Measurements from ENCODE around the gene ZNF709.
"Not testable (repeated sequence)": the region's sequence is repeated elsewhere in the genome, so short reads cannot be mapped to it uniquely, and the experiment has no call there.

ZNF709 gene

DNA sequence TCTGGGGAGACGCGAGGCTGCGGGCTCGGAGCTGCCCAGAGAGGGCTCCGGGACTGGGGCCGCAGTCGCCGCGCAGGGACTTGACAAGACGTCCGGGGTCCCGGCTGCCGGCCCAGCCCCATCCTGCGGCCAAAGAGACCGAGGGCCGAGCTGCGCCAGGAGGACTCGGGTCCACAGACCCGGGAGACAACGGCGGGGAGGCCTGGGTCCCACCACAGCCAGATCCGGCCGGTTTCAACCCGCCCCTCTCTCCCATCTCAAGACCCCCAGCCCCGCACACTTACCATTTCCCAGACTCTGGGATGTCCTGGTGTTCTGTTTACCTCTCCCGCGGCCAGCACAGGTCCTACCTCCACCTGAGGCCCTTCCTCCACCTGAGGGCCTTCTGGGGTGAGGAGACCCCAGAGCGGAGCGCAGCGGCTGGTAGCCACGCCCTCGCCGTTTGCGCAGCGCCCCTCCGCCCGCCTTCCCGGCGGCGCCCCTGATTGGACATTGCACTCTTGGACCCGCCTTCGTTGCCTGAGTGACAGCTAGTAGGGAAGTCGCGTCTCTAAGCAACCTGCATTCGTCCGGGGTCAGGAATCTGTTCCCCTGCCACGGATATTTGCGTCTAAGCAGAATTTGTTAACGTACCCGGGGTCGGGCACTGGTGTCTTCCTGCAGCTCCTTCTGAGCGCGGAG is at the start of gene ZNF709:
ZNF709 (minus strand) TSS at position 446 of the 681 bp plus-strand sequence; CDS start at position 287, 159 bp downstream.
- peak; percentile 92 for DNase-seq

GRCh38 chr19:12527034-12527836 is 42.6 kb upstream of the ZNF709 start:
- DNase-seq = no peak

GRCh38 chr19:12526542-12526941 is 41.9 kb upstream of the ZNF709 start:
- no peak for DNase-seq

DNA sequence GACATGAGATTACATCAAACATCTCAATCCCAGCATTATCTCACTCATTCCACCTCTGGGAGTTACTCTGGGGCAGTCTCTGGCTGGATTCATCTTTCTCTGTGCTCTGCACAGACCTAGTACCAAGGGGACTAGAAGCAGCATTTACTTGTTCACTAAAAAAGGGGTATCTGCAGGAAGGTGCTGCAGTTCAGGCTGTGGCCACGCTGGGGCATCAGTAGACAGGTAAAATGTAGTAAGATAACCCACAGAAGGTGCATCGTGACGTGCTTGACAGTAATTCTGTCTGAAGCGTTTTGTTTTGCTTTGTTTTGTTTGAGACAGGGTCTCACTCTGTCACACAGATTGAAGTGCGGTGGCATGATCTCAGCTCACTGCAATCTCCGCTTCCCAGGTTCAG is 37.4 kb upstream of the ZNF709 start:
- DNase-seq = no peak

DNA sequence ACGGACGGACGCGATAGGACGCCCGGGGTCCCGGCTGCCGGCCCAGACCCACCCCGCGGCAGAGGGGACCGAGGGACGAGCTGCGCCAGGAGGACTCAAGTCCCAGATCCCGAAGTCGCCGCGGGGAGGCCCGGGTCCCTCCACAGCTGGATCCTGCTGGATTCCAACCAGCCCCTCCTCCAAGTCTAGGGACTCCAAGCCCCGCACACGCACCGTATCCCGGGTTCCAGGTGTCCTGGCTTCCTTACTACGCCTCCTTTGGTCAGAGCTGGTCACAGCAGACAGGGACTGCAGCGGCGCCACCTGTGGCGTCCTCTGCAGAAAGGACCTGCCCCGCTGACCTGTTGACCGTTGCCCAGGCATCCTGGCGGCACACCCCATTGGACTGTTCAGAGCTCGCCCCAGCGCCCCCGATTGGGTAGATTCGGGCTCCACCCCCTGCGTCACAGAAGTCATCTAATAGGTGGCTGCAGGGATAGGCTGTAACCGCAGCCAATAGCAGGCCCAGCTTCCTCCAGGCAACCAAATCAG is 29.0 kb upstream of the ZNF709 start:
- DNase-seq = no peak

DNA sequence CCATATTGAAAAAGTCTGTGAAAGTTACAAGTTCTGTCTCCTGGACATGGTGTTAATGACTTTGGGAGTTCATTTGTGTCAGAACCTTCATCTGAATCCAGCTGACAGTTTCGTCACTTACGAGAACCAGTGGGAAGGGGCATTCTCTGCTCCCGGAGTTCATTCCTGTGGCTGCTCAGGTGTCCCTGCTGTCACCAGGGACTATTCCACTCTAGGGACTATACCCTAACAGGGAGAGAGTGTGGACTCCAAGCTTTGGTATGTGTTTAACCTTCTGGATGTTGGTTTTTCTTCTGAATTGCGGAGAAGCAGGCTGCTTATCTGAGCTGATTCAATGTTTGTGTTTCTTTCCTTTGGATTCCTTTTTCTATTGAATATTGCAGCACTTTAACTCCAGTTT is 12.4 kb upstream of the ZNF709 start:
- DNase-seq = no peak

GRCh38 chr19:12496480-12496879 is 11.9 kb upstream of the ZNF709 start:
- DNase-seq = no peak

DNA sequence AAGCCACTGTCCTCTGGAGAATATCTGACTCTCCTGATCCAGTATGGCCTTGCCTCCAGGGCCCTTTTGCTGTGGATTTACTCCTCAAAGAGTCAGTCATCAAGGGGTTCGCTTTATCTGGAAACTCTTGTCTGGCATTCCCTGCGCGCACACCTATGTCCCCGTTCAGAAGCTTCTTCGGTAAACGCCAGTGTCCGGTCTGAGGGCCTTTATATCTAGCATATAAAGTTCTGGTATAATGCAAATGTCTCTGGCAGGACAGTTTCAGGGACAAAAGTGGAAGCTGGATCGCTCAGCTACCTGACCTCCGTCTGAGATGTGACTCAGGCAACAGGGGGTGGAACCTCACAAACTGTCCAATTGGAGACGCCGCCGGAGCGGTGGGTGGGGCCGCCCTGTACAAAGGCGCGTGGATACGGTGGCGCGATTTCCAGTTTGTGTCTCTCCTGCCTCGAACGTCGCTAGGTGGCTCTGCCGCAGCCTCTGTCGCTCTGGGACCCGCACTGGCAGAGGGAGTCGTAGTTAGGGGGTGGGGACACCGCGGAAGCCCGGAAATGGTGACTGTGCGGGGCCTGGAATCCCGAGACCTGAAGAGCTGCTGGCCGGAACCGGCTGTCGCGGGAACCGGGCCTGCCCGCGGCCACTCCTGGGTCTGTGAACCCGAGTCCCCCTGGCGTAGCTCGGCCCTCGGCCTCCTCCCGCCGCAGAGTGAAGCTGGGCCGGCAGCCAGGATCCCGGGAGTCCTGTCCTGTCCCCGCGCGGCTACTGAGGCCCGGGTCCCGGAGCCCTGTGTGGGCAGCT is 10.6 kb upstream of the ZNF709 start:
- peak; percentile 94 for DNase-seq

DNA sequence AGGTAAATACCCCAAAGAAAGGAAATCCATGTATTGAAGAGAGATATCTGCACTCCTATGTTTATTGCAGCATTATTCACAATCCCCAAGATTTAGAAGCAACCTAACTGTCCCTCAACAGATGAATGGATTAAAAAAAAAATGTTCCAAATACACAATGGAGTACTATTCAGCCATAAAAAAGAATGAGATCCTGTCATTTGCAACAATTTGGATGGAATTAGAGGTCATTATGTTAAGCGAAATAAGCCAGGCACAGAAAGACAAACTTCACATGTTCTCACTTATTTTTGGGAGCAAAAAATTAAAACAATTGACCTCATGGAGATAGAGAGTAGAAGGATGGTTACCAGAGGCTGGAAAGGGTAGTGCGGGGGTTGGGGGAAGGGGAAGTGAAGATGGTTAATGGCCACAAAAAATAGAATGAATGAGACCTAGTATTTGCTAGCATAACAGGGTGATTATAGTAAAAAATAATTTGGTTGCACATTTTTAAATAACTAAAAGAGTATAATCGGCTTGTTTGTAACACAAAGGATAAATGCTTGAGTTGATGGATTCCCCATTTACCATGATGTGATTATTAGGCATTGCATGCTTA is 9.7 kb upstream of the ZNF709 start:
- no peak for DNase-seq

GRCh38 chr19:12486265-12486783 is 1.7 kb upstream of the ZNF709 start:
- not testable (repeated sequence) for DNase-seq

- DNase-seq = no peak
These were observed 955 bp upstream of the ZNF709 start for GRCh38 chr19:12485571-12485970.

DNA sequence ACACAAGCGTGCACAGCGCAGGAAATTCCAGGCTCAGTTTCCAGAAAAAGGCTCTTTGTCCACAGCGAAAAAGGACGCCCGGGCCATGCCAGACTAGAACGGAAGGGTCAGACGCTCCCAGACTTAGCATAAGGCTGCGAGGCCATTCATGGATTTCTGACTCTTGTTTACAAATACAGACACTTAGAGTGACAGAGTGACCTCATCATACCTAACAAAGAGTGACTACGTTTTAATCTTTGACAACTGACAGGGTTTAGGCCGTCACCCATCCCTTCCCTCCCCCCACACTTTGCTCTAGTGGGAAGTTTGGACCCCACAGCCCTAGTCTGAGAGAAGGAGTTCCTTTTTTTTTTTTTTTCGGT is 418 bp upstream of the ZNF709 start:
- no peak for DNase-seq

- no peak for DNase-seq
These were observed 625 bp downstream of the ZNF709 start for GRCh38 chr19:12484011-12484370.

GRCh38 chr19:12482509-12482886 is 2.1 kb downstream of the ZNF709 start:
- DNase-seq = no peak

GRCh38 chr19:12481781-12482508 is 2.7 kb downstream of the ZNF709 start:
- no peak for DNase-seq

DNA sequence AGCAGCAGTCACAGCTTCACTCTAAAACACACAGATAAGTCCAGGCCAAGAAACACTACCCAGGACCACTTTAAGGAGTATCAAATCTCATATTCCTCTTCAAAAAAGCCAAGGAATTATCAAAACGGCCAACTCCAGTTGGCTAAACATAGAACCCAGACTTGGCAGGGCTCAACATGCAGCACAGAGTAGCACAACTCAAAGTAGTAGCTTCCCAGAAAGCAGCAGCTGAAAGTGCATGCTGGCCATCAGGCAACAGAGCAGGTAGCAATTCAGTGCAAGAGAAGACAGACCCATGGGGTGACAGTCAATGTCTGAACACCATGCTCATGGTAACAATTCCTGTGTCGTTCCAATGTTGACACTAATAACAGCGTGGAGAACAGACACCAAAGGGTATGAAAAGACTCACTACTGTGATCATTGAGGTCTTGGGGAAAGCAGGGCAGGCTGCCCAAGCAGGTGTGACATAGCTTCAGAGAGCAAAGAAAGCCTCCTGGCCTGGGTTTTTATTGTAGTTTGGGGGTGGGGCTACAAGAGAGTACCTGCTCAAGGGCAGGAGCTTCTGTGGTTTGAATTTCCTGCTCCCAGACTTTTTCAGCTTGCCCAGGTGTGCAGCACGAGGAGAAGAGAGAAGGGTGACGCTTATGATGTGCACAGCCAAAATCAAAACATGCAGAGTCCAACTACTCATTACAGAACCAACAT is 6.2 kb downstream of the ZNF709 start:
- no peak for DNase-seq

GRCh38 chr19:12467651-12468050 is 17.0 kb downstream of the ZNF709 start:
- not testable (repeated sequence) for DNase-seq

GRCh38 chr19:12465211-12465610 is 19.4 kb downstream of the ZNF709 start:
- no peak for DNase-seq

DNA sequence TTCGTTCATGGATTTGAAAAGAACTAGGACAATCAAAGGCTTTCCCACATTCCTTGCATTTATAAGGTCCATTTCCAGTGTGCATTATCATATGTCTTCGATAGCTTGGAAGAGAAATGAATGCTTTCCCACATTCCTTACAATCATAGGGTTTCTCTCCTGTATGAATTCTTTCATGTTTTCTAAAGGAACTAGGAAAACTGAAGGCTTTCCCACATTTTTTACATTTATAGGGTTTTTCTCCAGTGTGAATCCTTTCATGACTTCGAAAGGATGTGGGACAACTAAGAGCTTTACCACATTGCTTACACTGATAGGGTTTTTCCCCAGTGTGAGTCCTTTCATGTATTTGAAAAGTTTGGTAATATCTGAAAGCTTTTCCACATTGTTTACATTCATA is 19.8 kb downstream of the ZNF709 start:
- no peak for DNase-seq

DNA sequence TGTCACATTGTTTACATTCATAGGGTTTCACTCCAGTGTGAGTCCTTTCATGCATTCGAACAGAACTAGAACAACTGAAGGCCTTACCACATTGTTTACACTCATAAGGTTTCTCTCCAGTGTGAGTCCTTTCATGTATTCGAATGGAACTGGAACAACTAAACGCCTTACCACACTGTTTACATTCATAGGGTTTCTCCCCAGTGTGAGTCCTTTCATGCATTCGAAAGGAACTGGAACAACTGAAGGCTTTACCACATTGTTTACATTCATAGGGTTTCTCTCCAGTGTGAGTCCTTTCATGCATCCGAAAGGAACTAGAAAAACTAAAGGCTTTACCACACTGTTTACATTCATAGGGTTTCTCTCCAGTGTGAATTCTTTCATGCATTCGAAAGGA is 20.5 kb downstream of the ZNF709 start:
- DNase-seq = not testable (repeated sequence)

DNA sequence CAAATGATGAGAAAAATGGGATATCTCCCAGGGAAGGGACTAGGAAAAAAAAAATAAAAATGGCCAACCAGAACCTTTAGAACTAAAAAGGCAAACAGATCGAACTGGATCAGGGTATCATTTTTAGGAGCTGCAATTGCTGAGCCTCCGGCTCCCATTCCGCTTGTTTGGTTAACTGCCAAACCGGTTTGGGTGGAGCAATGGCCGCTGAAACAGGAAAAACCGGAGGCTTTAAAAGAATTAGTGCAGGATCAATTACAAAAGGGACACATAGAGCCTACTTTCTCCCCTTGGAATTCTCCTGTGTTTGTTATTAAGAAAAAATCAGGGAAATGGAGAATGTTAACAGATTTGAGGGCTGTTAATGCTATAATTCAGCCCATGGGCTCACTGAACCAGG is 31.1 kb downstream of the ZNF709 start:
- DNase-seq = no peak
